Measurements from ENCODE around the gene ZEB2.

The ZEB2 gene

GRCh38 chr2:144508172-144508851 lies 11.6 kb downstream of the ZEB2 start:
- no peak overlapping the region for H4K12ac ChIP-seq (ENCODE audit: low read depth, low read length)
- H2BK12ac ChIP-seq (ENCODE audit: low read length) = no peak overlapping the region
- no peaks in the 10 kb centered on the region for H3K79me2 ChIP-seq (ENCODE audit: control insufficient read depth, insufficient read depth, low read length, poor library complexity)
- no peak overlapping the region for H3K14ac ChIP-seq (ENCODE audit: low read length)
- peak overlapping the region; percentile 16 for H4K8ac ChIP-seq (ENCODE audit: low read depth, low read length)
- DNase-seq = peak in 1 of 2 donors; percentile 19
- no peak overlapping the region for H2AFZ ChIP-seq (ENCODE audit: insufficient read depth, low read length, poor library complexity)
- H3K9ac ChIP-seq (ENCODE audit: low read length) = no peak overlapping the region
- no CpG with 5 or more reads among the region's 15 CpGs for WGBS (ENCODE audit: extremely low coverage, insufficient coverage, insufficient read length)
- no peak overlapping the region for H3K23ac ChIP-seq (ENCODE audit: low read length)
- no peak overlapping the region for H3K4me3 ChIP-seq (ENCODE audit: low read depth, low read length)
- H3K4me1 ChIP-seq (ENCODE audit: control insufficient read depth in 1 of 2, insufficient read depth in 2 of 2, low read length in 2 of 2) = peaks cover 10 to 17% of the 10 kb centered on the region in 2 experiments
- no peak overlapping the region for H3K4me2 ChIP-seq (ENCODE audit: low read length)
- H2BK5ac ChIP-seq (ENCODE audit: low read depth, low read length, poor library complexity) = no peak overlapping the region
- H2AK5ac ChIP-seq (ENCODE audit: low read length) = no peak overlapping the region
- H3K27ac ChIP-seq (ENCODE audit: low read depth, low read length) = no peak overlapping the region
- no peaks in the 10 kb centered on the region for H3K36me3 ChIP-seq (ENCODE audit: control insufficient read depth in 1 of 2, insufficient read depth in 2 of 2, low read length in 2 of 2)
- H3K27me3 ChIP-seq (ENCODE audit: insufficient read depth, low read length) = no peaks in the 10 kb centered on the region
- H4K91ac ChIP-seq (ENCODE audit: low read depth, low read length) = peak overlapping the region; percentile 13
- no peaks in the 10 kb centered on the region for H3K9me3 ChIP-seq (ENCODE audit: insufficient read depth, low read depth, low read length)
- no peak overlapping the region for H3K18ac ChIP-seq (ENCODE audit: low read length)
- H2BK120ac ChIP-seq (ENCODE audit: insufficient read depth, low read length, poor library complexity) = no peak overlapping the region
- H3K79me1 ChIP-seq (ENCODE audit: low read length) = peaks cover 9% of the 10 kb centered on the region
- H3K4ac ChIP-seq (ENCODE audit: low read depth, low read length) = no peak overlapping the region

- no peak overlapping the region for H3K18ac ChIP-seq (ENCODE audit: low read length)
- no peaks in the 10 kb centered on the region for H3K79me2 ChIP-seq (ENCODE audit: control insufficient read depth, insufficient read depth, low read length, poor library complexity)
- H3K4ac ChIP-seq (ENCODE audit: low read depth, low read length) = no peak overlapping the region
- H4K91ac ChIP-seq (ENCODE audit: low read depth, low read length) = peak overlapping the region; percentile 13
- no peak overlapping the region for H3K14ac ChIP-seq (ENCODE audit: low read length)
- H3K9me3 ChIP-seq (ENCODE audit: insufficient read depth, low read depth, low read length) = no peaks in the 10 kb centered on the region
- H3K4me1 ChIP-seq (ENCODE audit: control insufficient read depth in 1 of 2, insufficient read depth in 2 of 2, low read length in 2 of 2) = peaks cover 10 to 13% of the 10 kb centered on the region in 2 experiments
- no CpG with 5 or more reads among the region's 5 CpGs for WGBS (ENCODE audit: extremely low coverage, insufficient coverage, insufficient read length)
- no peak overlapping the region for H3K27ac ChIP-seq (ENCODE audit: low read depth, low read length)
- H3K27me3 ChIP-seq (ENCODE audit: insufficient read depth, low read length) = no peaks in the 10 kb centered on the region
- no peak overlapping the region for H3K4me3 ChIP-seq (ENCODE audit: low read depth, low read length)
- no peaks in the 10 kb centered on the region for H3K36me3 ChIP-seq (ENCODE audit: control insufficient read depth in 1 of 2, insufficient read depth in 2 of 2, low read length in 2 of 2)
- no peak overlapping the region for H2AK5ac ChIP-seq (ENCODE audit: low read length)
- peaks cover 9% of the 10 kb centered on the region for H3K79me1 ChIP-seq (ENCODE audit: low read length)
- no peak overlapping the region for H3K9ac ChIP-seq (ENCODE audit: low read length)
- no peak overlapping the region for H4K8ac ChIP-seq (ENCODE audit: low read depth, low read length)
- H2AFZ ChIP-seq (ENCODE audit: insufficient read depth, low read length, poor library complexity) = no peak overlapping the region
- no peak overlapping the region for H4K12ac ChIP-seq (ENCODE audit: low read depth, low read length)
- H2BK5ac ChIP-seq (ENCODE audit: low read depth, low read length, poor library complexity) = no peak overlapping the region
- no peak overlapping the region for H2BK120ac ChIP-seq (ENCODE audit: insufficient read depth, low read length, poor library complexity)
- H3K4me2 ChIP-seq (ENCODE audit: low read length) = no peak overlapping the region
- DNase-seq = no peak
- H2BK12ac ChIP-seq (ENCODE audit: low read length) = no peak overlapping the region
- no peak overlapping the region for H3K23ac ChIP-seq (ENCODE audit: low read length)
Observed at GRCh38 chr2:144507441-144508171, 12.3 kb downstream of the ZEB2 start.

DNA sequence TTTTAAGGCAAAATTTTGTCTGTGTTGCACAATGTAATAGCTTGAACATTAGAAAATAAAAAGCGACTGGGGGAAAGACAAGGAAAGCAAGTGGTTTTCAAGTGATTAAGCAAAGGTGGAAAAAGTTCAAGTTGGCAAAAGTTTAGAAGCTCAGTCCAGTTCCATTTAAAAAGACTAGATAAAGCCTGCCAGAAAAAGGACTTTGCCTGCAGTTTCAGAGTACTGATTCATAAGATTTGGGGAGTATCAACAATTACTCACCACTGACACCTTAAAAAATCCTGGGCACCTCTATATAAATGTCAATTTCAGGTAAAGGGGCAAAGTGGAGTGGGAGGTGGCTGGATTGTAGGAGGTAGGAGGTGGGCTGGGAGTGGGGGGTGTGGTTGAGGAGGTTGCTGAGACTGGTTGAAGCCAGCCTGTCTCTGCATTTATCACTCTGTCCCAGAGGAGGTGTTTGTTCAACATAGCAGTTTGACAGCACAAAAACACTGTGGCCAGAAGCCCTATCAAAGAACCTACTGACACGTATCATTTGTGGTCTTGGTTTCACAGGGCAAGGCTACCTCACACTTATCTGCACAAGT lies 14.6 kb downstream of the ZEB2 start:
- Histone ChIP-seq H3K18ac (ENCODE audit: low read length) (no peak overlapping the region), H3K14ac (ENCODE audit: low read length) (no peak overlapping the region), H4K91ac (ENCODE audit: low read depth, low read length) (no peak overlapping the region), H3K4me2 (ENCODE audit: low read length) (no peak overlapping the region), H3K27me3 (ENCODE audit: insufficient read depth, low read length) (no peaks in the 10 kb centered on the region), H3K4me1 (ENCODE audit: control insufficient read depth in 1 of 2, insufficient read depth in 2 of 2, low read length in 2 of 2) (peaks cover 5 to 6% of the 10 kb centered on the region in 2 experiments), H4K12ac (ENCODE audit: low read depth, low read length) (no peak overlapping the region), H3K79me2 (ENCODE audit: control insufficient read depth, insufficient read depth, low read length, poor library complexity) (no peaks in the 10 kb centered on the region), H3K4ac (ENCODE audit: low read depth, low read length) (no peak overlapping the region), H2AFZ (ENCODE audit: insufficient read depth, low read length, poor library complexity) (no peak overlapping the region), H3K23ac (ENCODE audit: low read length) (no peak overlapping the region), H2BK120ac (ENCODE audit: insufficient read depth, low read length, poor library complexity) (no peak overlapping the region), H3K4me3 (ENCODE audit: low read depth, low read length) (no peak overlapping the region), H4K8ac (ENCODE audit: low read depth, low read length) (no peak overlapping the region), H3K79me1 (ENCODE audit: low read length) (peaks cover 5% of the 10 kb centered on the region), H2AK5ac (ENCODE audit: low read length) (no peak overlapping the region), H3K27ac (ENCODE audit: low read depth, low read length) (no peak overlapping the region), H3K9me3 (ENCODE audit: insufficient read depth, low read depth, low read length) (no peaks in the 10 kb centered on the region), H2BK5ac (ENCODE audit: low read depth, low read length, poor library complexity) (no peak overlapping the region), H3K9ac (ENCODE audit: low read length) (no peak overlapping the region), H2BK12ac (ENCODE audit: low read length) (no peak overlapping the region), H3K36me3 (ENCODE audit: control insufficient read depth in 1 of 2, insufficient read depth in 2 of 2, low read length in 2 of 2) (no peaks in the 10 kb centered on the region)
- WGBS (ENCODE audit: extremely low coverage, insufficient coverage, insufficient read length) = no CpG with 5 or more reads among the region's 2 CpGs
- no peak for DNase-seq

DNA sequence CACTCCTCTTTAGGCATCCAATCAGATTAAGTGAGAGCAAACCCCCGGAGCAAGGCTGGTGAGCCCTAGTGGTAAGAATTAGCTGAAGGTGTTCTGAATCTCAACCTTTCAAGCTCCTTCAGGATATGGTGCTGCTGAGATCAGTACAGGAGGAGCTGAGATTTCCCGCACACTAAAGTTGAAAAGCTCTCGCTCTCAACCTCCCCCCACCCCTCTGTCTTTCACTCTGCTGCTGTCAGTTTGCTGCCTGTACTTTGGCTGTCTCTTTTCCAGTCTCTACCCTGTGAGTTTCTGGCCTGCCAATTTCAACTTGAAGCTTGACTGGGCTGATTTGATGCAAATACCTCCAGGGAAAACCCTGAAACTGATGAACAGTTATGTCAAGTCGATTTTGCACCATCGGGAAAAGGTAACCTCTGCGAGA lies 15.7 kb downstream of the ZEB2 start:
- Histone ChIP-seq H2AFZ (ENCODE audit: insufficient read depth, low read length, poor library complexity) (no peak overlapping the region), H3K18ac (ENCODE audit: low read length) (no peak overlapping the region), H2BK12ac (ENCODE audit: low read length) (no peak overlapping the region), H3K27ac (ENCODE audit: low read depth, low read length) (no peak overlapping the region), H3K23ac (ENCODE audit: low read length) (no peak overlapping the region), H3K4me3 (ENCODE audit: low read depth, low read length) (no peak overlapping the region), H2BK120ac (ENCODE audit: insufficient read depth, low read length, poor library complexity) (no peak overlapping the region), H2BK5ac (ENCODE audit: low read depth, low read length, poor library complexity) (no peak overlapping the region), H3K4me1 (ENCODE audit: control insufficient read depth in 1 of 2, insufficient read depth in 2 of 2, low read length in 2 of 2) (peaks cover 2 to 3% of the 10 kb centered on the region in 2 experiments), H4K8ac (ENCODE audit: low read depth, low read length) (no peak overlapping the region), H3K36me3 (ENCODE audit: control insufficient read depth in 1 of 2, insufficient read depth in 2 of 2, low read length in 2 of 2) (no peaks in the 10 kb centered on the region), H3K4me2 (ENCODE audit: low read length) (no peak overlapping the region), H3K9ac (ENCODE audit: low read length) (peak overlapping the region; percentile 48), H3K79me2 (ENCODE audit: control insufficient read depth, insufficient read depth, low read length, poor library complexity) (no peaks in the 10 kb centered on the region), H4K91ac (ENCODE audit: low read depth, low read length) (no peak overlapping the region), H4K12ac (ENCODE audit: low read depth, low read length) (no peak overlapping the region), H3K27me3 (ENCODE audit: insufficient read depth, low read length) (no peaks in the 10 kb centered on the region), H2AK5ac (ENCODE audit: low read length) (no peak overlapping the region), H3K9me3 (ENCODE audit: insufficient read depth, low read depth, low read length) (no peaks in the 10 kb centered on the region), H3K4ac (ENCODE audit: low read depth, low read length) (no peak overlapping the region), H3K79me1 (ENCODE audit: low read length) (peaks cover 2% of the 10 kb centered on the region), H3K14ac (ENCODE audit: low read length) (no peak overlapping the region)
- no CpG with 5 or more reads among the region's 6 CpGs for WGBS (ENCODE audit: extremely low coverage, insufficient coverage, insufficient read length)
- DNase-seq = no peak
